Liver (tissue), 9 donors: ENCODE results near the gene NTM. TPM values are rescaled to one million over a fixed set of nuclear protein-coding genes. Genes with fewer than 3 reads are reported as not detected.

Source experiments
- DNase-seq: peaks from one replicate; pipeline ENCODE4 v3.0.0-alpha.2; 2017; ENCODE audit warnings: low spot score
- H3K27ac ChIP-seq, 2 donors: one replicate each; pipeline ENCODE4 v1.7.0; 2013; ENCODE audit warnings: inconsistent platforms in 2 of 2, low read length in 2 of 2, control low read depth in 1 of 2, low read depth in 1 of 2, mild to moderate bottlenecking in 1 of 2
- H3K27me3 ChIP-seq, 4 donors: one replicate each; pipeline versions ENCODE4 v1.6.1 to v1.7.0; 2013; ENCODE audit warnings: low read length in 3 of 4, inconsistent platforms in 1 of 4, mild to moderate bottlenecking in 1 of 4, moderate library complexity in 1 of 4; ENCODE audit not compliant: control insufficient read depth in 4 of 4, insufficient read depth in 4 of 4
- H3K36me3 ChIP-seq, 4 donors: one replicate each; pipeline versions ENCODE4 v1.6.1 to v1.7.0; 2013; ENCODE audit warnings: low read length in 3 of 4, mild to moderate bottlenecking in 3 of 4, low read depth in 1 of 4, moderate library complexity in 1 of 4; ENCODE audit not compliant: control insufficient read depth in 4 of 4, insufficient read depth in 3 of 4
- H3K4me1 ChIP-seq, 4 donors: one replicate each; pipeline versions ENCODE4 v1.6.1 to v1.7.0; 2013; ENCODE audit warnings: low read length in 3 of 4, mild to moderate bottlenecking in 3 of 4, moderate library complexity in 1 of 4; ENCODE audit not compliant: control insufficient read depth in 4 of 4, insufficient read depth in 4 of 4
- H3K4me3 ChIP-seq, 3 donors: one replicate each; pipeline versions ENCODE4 v1.6.1 to v1.7.0; 2013; ENCODE audit warnings: low read length in 3 of 3, control low read depth in 1 of 3, low read depth in 1 of 3, mild to moderate bottlenecking in 1 of 3
- H3K9ac ChIP-seq, 2 donors: one replicate each; pipeline ENCODE4 v1.7.0; 2013; ENCODE audit warnings: low read length in 2 of 2, mild to moderate bottlenecking in 2 of 2, moderate library complexity in 2 of 2, control low read depth in 1 of 2, low read depth in 1 of 2
- H3K9me3 ChIP-seq, 4 donors: one replicate each; pipeline versions ENCODE4 v1.6.1 to v1.7.0; 2013; ENCODE audit warnings: low read length in 3 of 4; ENCODE audit not compliant: control insufficient read depth in 4 of 4
- ATF3 ChIP-seq: IDR thresholded peaks from 2 replicates; pipeline ENCODE4 v1.6.1; 2016; ENCODE audit warnings: antibody characterized with exemption
- CTCF ChIP-seq: fragments of 150-350 bp; IDR thresholded peaks from 2 replicates; pipeline ENCODE4 v1.5.1; 2017; ENCODE audit warnings: improper control_type of control experiment, low read depth, low read length; ENCODE audit not compliant: missing input control
- EGR1 ChIP-seq, 2 donors: IDR thresholded peaks; 2 replicates each; pipeline ENCODE4 v1.6.1; 2016 to 2018; ENCODE audit warnings: antibody characterized with exemption in 2 of 2, low read depth in 2 of 2
- FOXA1 ChIP-seq: IDR thresholded peaks from 2 replicates; pipeline ENCODE4 v1.6.1; 2016; ENCODE audit warnings: antibody characterized with exemption
- FOXA2 ChIP-seq: IDR thresholded peaks from 2 replicates; pipeline ENCODE4 v1.6.1; 2016; ENCODE audit warnings: antibody characterized with exemption
- GABPA ChIP-seq, 2 donors: IDR thresholded peaks in 1 of 2; conservative IDR thresholded peaks in 1 of 2; 2 replicates each; pipeline ENCODE4 v1.6.1; 2016; ENCODE audit warnings: antibody characterized with exemption in 2 of 2, mild to moderate bottlenecking in 1 of 2, moderate library complexity in 1 of 2
- HNF4A ChIP-seq, 2 donors: conservative IDR thresholded peaks; 2 replicates each; pipeline ENCODE4 v1.6.1; 2016; ENCODE audit warnings: antibody characterized with exemption in 2 of 2, mild to moderate bottlenecking in 2 of 2
- JUND ChIP-seq, 2 donors: IDR thresholded peaks; 2 replicates each; pipeline ENCODE4 v1.6.1; 2016; ENCODE audit warnings: antibody characterized with exemption in 2 of 2
- MAX ChIP-seq: IDR thresholded peaks from 2 replicates; pipeline ENCODE4 v1.6.1; 2016; ENCODE audit warnings: antibody characterized with exemption
- NR2F2 ChIP-seq: IDR thresholded peaks from 2 replicates; pipeline ENCODE4 v1.6.1; 2016; ENCODE audit warnings: antibody characterized with exemption
- RAD21 ChIP-seq, 2 donors: IDR thresholded peaks; 2 replicates each; pipeline ENCODE4 v1.6.1; 2016; ENCODE audit warnings: antibody characterized with exemption in 2 of 2, mild to moderate bottlenecking in 2 of 2
- RXRA ChIP-seq, 2 donors: IDR thresholded peaks; 2 replicates each; pipeline ENCODE4 v1.6.1; 2017 to 2018; ENCODE audit warnings: antibody characterized with exemption in 2 of 2, mild to moderate bottlenecking in 1 of 2
- SP1 ChIP-seq: IDR thresholded peaks from 2 replicates; pipeline ENCODE4 v1.6.1; 2018; ENCODE audit warnings: antibody characterized with exemption, mild to moderate bottlenecking
- TAF1 ChIP-seq: conservative IDR thresholded peaks from 2 replicates; pipeline ENCODE4 v1.6.1; 2016; ENCODE audit warnings: antibody characterized with exemption, mild to moderate bottlenecking
- YY1 ChIP-seq: IDR thresholded peaks from 2 replicates; pipeline ENCODE4 v1.6.1; 2016; ENCODE audit warnings: antibody characterized with exemption, mild to moderate bottlenecking
- ZBTB33 ChIP-seq: IDR thresholded peaks from 2 replicates; pipeline ENCODE4 v1.6.1; 2016; ENCODE audit warnings: antibody characterized with exemption
- WGBS: extraction: QIAGEN DNeasy Blood & Tissue Kit; methylation state at CpG from one replicate; pipeline ENCODE4 v1.1.7; 2013; 5-methylcytosine and 5-hydroxymethylcytosine counted together
- polyA plus RNA-seq, 2 donors: library from polyadenylated mRNA; stranded (reverse) in 1 of 2; unstranded in 1 of 2; fragments of 200-250 nt in 1 of 2; fragments of >200 nt in 1 of 2; fragmentation: Nextera tagmentation in 1 of 2; extraction: Ambion mirVana in 1 of 2; gene quantifications; one replicate each; pipeline versions ENCODE4 v1.2.1 to v1.2.3, GENCODE V29; 2013 to 2015
- total RNA-seq, 2 donors: library from RNA; depleted of rRNA; stranded (reverse); fragments of >200 nt; gene quantifications; one replicate each; pipeline ENCODE4 v1.2.3, GENCODE V29; 2014
- TF ChIP-seq, protein P1 (sequence below): IDR thresholded peaks from 2 replicates; pipeline ENCODE4 v1.6.1; 2016; ENCODE audit warnings: antibody characterized with exemption, mild to moderate bottlenecking
- donor health status: healthy.
- donor health status: healthy.
- donor health status: healthy.
- donor health status: healthy.
- donor health status: healthy.

NTM gene
- total and polyA plus RNA-seq, 4 donors, result 0.08 to 1.1 (median 0.08) TPM; not detected in 1

DNA sequence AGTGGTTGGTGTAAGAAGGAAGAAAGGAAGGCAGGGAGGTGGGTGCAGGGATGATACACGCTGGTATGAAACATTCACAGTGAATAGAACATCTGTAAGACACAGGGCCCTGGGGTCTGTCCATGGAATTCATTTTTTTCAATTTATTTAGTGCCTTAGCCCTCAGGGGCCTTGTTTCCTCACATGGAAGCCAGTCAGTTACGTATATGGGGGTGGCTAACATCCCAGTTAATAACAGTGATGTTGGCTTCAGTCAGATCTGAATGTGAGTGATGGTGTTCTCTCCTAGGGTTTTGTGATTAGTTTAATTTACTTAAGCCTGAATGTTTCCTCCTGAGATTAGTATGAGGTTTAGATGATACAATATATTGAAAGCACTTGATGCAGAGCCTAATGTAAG lies 577.1 kb downstream of the NTM start:
- Histone ChIP-seq H3K9ac (no peak overlapping the region), H3K4me3 (no peak overlapping the region), H3K4me1 (no peaks in the 10 kb centered on the region), H3K27ac (no peak overlapping the region), H3K36me3 (no peaks in the 10 kb centered on the region), H3K9me3 (no peaks in the 10 kb centered on the region), H3K27me3 (peaks cover 0 to 4% (median 0%) of the 10 kb centered on the region in 4 donors)
- TF ChIP-seq HNF4A (conservative IDR thresholded peaks at IDR 0.05) (no peak), YY1 (no peak), ZBTB33 (no peak), MAX (no peak), FOXA2 (no peak), SP1 (no peak), NR2F2 (no peak), EGR1 (IDR thresholded peaks at IDR 0.05; ENCODE audit: low read depth in 2 of 2) (no peak), ATF3 (no peak), GABPA (IDR thresholded peaks at IDR 0.05 in 1 of 2, conservative IDR thresholded peaks at IDR 0.05 in 1 of 2) (no peak), RXRA (IDR thresholded peaks at IDR 0.05) (no peak), CTCF (no peak), TAF1 (no peak), FOXA1 (no peak)
- TF ChIP-seq, protein P1, sequence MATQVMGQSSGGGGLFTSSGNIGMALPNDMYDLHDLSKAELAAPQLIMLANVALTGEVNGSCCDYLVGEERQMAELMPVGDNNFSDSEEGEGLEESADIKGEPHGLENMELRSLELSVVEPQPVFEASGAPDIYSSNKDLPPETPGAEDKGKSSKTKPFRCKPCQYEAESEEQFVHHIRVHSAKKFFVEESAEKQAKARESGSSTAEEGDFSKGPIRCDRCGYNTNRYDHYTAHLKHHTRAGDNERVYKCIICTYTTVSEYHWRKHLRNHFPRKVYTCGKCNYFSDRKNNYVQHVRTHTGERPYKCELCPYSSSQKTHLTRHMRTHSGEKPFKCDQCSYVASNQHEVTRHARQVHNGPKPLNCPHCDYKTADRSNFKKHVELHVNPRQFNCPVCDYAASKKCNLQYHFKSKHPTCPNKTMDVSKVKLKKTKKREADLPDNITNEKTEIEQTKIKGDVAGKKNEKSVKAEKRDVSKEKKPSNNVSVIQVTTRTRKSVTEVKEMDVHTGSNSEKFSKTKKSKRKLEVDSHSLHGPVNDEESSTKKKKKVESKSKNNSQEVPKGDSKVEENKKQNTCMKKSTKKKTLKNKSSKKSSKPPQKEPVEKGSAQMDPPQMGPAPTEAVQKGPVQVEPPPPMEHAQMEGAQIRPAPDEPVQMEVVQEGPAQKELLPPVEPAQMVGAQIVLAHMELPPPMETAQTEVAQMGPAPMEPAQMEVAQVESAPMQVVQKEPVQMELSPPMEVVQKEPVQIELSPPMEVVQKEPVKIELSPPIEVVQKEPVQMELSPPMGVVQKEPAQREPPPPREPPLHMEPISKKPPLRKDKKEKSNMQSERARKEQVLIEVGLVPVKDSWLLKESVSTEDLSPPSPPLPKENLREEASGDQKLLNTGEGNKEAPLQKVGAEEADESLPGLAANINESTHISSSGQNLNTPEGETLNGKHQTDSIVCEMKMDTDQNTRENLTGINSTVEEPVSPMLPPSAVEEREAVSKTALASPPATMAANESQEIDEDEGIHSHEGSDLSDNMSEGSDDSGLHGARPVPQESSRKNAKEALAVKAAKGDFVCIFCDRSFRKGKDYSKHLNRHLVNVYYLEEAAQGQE, result no peak
- no peak for DNase-seq
- WGBS, result 79% methylated on average over 2 of the region's 2 CpGs

GRCh38 chr11:131951121-131951520 lies 580.7 kb downstream of the NTM start:
- Histone ChIP-seq H3K36me3 (no peaks in the 10 kb centered on the region), H3K27me3 (peaks cover 0 to 4% (median 0%) of the 10 kb centered on the region in 4 donors), H3K9ac (no peak overlapping the region), H3K4me1 (no peaks in the 10 kb centered on the region), H3K4me3 (no peak overlapping the region), H3K27ac (no peak overlapping the region), H3K9me3 (no peaks in the 10 kb centered on the region)
- TF ChIP-seq JUND (IDR thresholded peaks at IDR 0.05), result no peak
- TF ChIP-seq EGR1 (IDR thresholded peaks at IDR 0.05; ENCODE audit: low read depth in 2 of 2), result no peak
- no peak for TF ChIP-seq RAD21 (IDR thresholded peaks at IDR 0.05)
- no peak for TF ChIP-seq TAF1
- no peak for TF ChIP-seq NR2F2
- no peak for TF ChIP-seq FOXA1
- no peak for TF ChIP-seq CTCF
- WGBS, result 92% methylated on average over 2 of the region's 2 CpGs
- no peak for DNase-seq
